Mucosa of descending colon (tissue), 3 donors: ENCODE data around the gene STARD3. TPM values are rescaled to one million over a fixed set of nuclear protein-coding genes. Genes with fewer than 3 reads are reported as not detected.

Experiments
- ATAC-seq: fragments of 200-7000 bp; cut with Tn5 transposase; one replicate; pipeline ENCODE4 v1.9.1; 2020; ENCODE audit warnings: mild to moderate bottlenecking, moderate library complexity
- DNase-seq, 3 donors: peaks; one replicate each; pipeline ENCODE4 v3.0.0-alpha.2; 2020
- H3K36me3 ChIP-seq: fragments of 200-600 bp; one replicate; pipeline ENCODE4 v1.8.0; 2021; ENCODE audit warnings: low read depth, mild to moderate bottlenecking
- H3K4me1 ChIP-seq: fragments of 200-600 bp; one replicate; pipeline ENCODE4 v1.8.0; 2021; ENCODE audit warnings: low read depth, mild to moderate bottlenecking
- H3K4me3 ChIP-seq: fragments of 200-600 bp; one replicate; pipeline ENCODE4 v1.8.0; 2021; ENCODE audit warnings: mild to moderate bottlenecking
- H3K9me3 ChIP-seq: fragments of 200-600 bp; one replicate; pipeline ENCODE4 v1.8.0; 2021; ENCODE audit warnings: mild to moderate bottlenecking
- CTCF ChIP-seq: fragments of 200-600 bp; IDR thresholded peaks from one replicate; pipeline ENCODE4 v1.8.0; 2022; ENCODE audit warnings: antibody characterized with exemption, mild to moderate bottlenecking
- intact Hi-C, 2 donors: fragments of 100-400 bp; cut with DNase I in 1 of 2; cut with micrococcal nuclease in 1 of 2; formaldehyde crosslinking; loops; one replicate each; pipeline versions ENCODE4 v1.11.0 to v1.11.1; 2022; cut with DNase I, micrococcal nuclease
- total RNA-seq, 3 donors: library from RNA; stranded (reverse); fragmentation: NEBNext Ultra II Directional in 2 of 3; extraction: Animal tissue kit (Norgen Biotek cat#: 25700) in 2 of 3; gene quantifications; one replicate each; pipeline versions ENCODE4 v1.2.1 to v1.2.4, GENCODE V29; 2021 to 2023
- donor health status: DM: no; HTN: no; CAD: no; lungs with moderate emphysema.
- donor health status: DM: no; HTN: no; CAD: no.
- donor health status: DM: no; HTN: yes; CAD: no.

The STARD3 gene
- total RNA-seq, 3 donors from 2014 or later = 36.1 to 58.8 (median 57.6) TPM

DNA sequence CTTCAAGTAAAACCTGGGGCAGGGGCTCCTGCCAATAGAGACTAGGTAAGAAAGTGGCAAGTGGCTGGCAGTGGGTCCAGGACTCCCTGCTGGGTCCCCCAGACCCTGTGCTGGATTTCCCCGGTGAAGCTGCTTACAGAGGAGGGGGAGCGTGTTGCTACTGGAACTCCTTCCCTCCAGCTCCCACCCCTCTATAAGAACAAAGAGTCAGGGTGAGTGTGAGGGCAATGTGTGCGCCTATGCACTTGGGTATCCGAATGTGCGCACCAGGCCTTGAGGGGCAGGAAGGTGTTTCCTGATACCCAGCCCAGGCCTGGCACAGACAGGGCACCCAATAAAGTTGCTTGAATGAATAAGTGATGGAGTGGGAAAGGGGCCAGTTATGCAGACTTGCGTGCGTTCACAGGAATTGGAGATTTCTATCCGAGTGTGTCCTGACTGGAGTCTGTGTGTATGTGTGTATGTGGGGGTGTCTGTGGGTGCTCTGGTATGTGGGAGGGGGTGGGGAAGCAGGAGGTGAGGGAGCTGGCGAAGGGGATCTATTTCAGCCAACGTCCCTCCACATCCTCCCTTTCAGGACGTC lies 40.9 kb upstream of the STARD3 start:
- peaks cover 7% of the 10 kb centered on the region for H3K4me1 ChIP-seq
- no peaks in the 10 kb centered on the region for H3K36me3 ChIP-seq
- no peak for TF ChIP-seq CTCF
- DNase-seq = no peak
- intact Hi-C loops = no loop called here
- no peak for ATAC-seq
- H3K9me3 ChIP-seq = no peaks in the 10 kb centered on the region
- no peak overlapping the region for H3K4me3 ChIP-seq

GRCh38 chr17:39596543-39597267 lies 40.2 kb upstream of the STARD3 start:
- no peak for TF ChIP-seq CTCF
- intact Hi-C loops = no loop called here
- no peak for DNase-seq

GRCh38 chr17:39597372-39598046 lies 39.4 kb upstream of the STARD3 start:
- no peak for ATAC-seq
- no peak for TF ChIP-seq CTCF
- Histone ChIP-seq H3K4me3 (no peak overlapping the region), H3K36me3 (no peaks in the 10 kb centered on the region), H3K9me3 (no peaks in the 10 kb centered on the region), H3K4me1 (peaks cover 7% of the 10 kb centered on the region)
- no peak for DNase-seq
- intact Hi-C loops = no loop called here

More at GRCh38 chr17:39596543-39597267, 40.2 kb upstream of the STARD3 start:
- H3K36me3 ChIP-seq = no peaks in the 10 kb centered on the region
- H3K4me1 ChIP-seq = peaks cover 7% of the 10 kb centered on the region
- ATAC-seq = no peak
- no peak overlapping the region for H3K4me3 ChIP-seq
- H3K9me3 ChIP-seq = no peaks in the 10 kb centered on the region

DNA sequence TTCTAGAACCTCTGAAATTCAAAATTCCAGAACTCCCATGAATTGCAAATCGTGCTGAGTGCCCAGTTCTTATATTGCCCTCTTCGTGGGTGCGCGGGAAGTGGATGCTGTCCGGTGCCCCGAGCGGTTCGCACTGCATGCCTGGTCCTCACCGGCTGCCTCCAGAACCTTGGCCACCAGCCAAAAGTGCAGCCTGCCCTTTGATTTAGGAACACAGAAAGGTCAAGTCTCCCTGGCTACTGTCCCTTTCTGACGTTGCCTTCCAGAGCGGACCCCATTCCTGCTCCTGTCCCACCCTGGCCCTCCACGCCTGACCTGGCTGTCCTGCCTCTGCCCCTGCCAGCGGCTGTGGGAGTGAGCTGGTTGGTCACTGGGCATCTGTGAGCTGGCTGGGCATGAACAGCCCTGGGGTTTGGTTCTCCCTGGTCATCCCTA lies 38.9 kb upstream of the STARD3 start:
- TF ChIP-seq CTCF = no peak
- DNase-seq (no peak), ATAC-seq (no peak)
- no peak overlapping the region for H3K4me3 ChIP-seq
- H3K9me3 ChIP-seq = no peaks in the 10 kb centered on the region
- H3K36me3 ChIP-seq = no peaks in the 10 kb centered on the region
- H3K4me1 ChIP-seq = peaks cover 7% of the 10 kb centered on the region
- intact Hi-C loops = no loop called here

GRCh38 chr17:39598630-39599003 lies 38.3 kb upstream of the STARD3 start:
- intact Hi-C loops = no loop called here
- no peak for TF ChIP-seq CTCF
- Histone ChIP-seq H3K4me3 (no peak overlapping the region), H3K9me3 (no peaks in the 10 kb centered on the region), H3K36me3 (no peaks in the 10 kb centered on the region), H3K4me1 (peaks cover 7% of the 10 kb centered on the region)
- no peak for DNase-seq
- ATAC-seq = no peak
